ENCODE measurements around the gene CEACAM18.
"Not testable (repeated sequence)": the region's sequence is repeated elsewhere in the genome, so short reads cannot be mapped to it uniquely, and the experiment has no call there.

CEACAM18 gene

DNA sequence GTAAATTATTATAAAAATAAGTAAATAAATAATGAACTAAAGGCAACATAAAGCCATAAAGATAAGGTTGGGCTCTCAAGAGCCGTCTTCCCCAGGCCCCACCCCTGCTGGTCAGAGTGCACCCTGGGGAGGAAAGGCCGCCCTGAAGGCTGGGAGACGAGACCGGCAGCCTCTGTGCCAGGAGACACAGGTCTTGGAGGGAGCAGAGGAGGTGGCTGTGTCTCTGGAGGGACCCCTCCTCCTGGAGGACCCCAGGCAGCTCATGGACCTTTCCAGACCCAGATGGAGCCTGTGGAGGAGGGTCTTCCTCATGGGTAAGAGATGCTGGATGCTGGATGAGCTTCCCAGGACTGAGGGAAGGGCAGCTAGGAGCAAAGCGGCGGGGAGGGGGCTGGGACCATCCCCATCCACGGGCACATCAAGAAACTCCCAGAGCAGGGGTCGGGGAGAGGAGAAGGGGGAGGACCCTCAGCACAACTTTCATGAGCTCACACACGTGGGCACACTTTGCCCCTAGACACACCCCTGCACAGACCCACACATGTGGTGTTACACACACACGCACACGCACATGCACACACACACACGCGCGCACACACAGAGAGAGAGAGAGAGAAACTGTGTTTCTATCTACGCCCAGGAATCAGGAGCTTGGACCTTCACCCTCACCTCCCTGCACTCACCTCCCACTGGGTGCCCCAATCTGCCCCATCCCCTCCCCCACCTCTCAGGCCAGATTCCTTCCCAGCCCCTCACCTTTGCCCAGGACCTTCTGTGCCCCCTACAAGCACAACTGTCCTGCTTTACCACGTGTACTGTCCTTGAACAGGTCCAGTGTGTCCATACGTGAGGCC, at the start of gene CEACAM18:
TSS of gene CEACAM18 (plus strand) at position 159 of the 854 bp plus-strand sequence.
- DNase-seq (ENCODE audit: low read depth, low spot score), result no peak

- DNase-seq (ENCODE audit: low read depth, low spot score), result no peak
Observed at GRCh38 chr19:51430221-51430620, 48.1 kb upstream of the CEACAM18 start.

- DNase-seq (ENCODE audit: low read depth, low spot score), result no peak
Observed at GRCh38 chr19:51431124-51431523, 47.2 kb upstream of the CEACAM18 start.

- no peak for DNase-seq (ENCODE audit: low read depth, low spot score)
Observed at GRCh38 chr19:51433043-51433442, 45.3 kb upstream of the CEACAM18 start.

DNA sequence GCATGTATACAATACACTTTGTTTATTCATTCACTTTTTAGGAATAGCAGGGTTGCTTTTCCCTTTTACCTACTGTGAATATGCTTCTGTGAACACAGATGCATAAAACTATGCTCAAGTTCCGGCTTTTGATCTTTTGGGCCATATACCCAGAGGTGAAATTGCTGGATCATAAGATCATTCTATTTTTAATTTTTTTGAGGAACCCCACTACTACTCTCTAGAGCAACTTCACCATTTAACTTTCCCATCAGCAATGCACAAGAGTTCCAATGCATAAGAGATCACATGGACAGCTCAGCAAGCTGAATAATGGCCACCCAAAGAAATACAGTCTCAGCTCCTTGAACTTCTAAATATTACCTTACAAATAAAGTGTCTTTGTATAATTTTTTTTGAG, 43.9 kb upstream of the CEACAM18 start:
- no peak for DNase-seq (ENCODE audit: low read depth, low spot score)

DNA sequence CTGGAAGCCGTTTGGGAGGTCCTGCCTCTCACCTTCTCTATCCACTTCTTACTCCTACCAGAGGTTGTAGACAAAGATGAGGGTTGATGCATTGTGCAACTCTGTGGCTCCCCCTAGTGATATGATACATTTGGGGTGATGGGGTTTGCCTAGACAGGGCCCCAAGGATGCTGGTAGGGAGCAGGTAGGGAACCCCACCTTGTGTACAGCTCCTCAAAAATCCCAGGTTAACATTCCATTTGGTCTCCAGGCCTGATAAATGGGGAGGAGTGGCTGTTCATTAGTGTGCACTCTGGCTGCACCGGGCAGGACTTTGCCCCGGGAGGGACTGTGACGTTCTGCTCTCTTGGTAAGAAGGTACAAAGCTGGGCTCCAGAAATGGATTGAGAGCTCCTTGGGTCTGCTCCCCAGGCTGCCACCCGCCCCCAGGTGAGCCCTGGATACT, 39.3 kb upstream of the CEACAM18 start:
- DNase-seq (ENCODE audit: low read depth, low spot score), result no peak

DNA sequence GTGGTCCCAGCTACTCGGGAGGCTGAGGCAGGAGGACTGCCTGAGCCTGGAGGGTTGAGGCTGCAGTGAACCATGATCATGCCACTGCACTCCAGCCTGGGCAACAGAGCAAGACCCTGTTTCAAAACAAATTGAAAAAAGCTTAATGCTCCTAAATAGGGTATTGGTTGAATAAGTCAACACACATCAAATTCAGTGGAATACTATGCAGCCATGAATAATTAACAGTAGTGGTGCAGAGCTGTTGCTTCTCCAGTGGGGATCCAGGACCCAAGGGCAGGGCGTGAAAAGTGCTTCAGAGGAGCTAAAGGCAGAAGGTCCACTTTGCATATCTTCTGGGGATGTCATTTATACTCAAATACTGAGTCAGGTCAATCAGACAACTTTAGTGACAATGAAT, 38.3 kb upstream of the CEACAM18 start:
- no peak for DNase-seq (ENCODE audit: low read depth, low spot score)

GRCh38 chr19:51440846-51441409, 37.4 kb upstream of the CEACAM18 start:
- DNase-seq (ENCODE audit: low read depth, low spot score), result no peak

GRCh38 chr19:51441410-51442390, 36.6 kb upstream of the CEACAM18 start:
- DNase-seq (ENCODE audit: low read depth, low spot score), result no peak

- not testable (repeated sequence) for DNase-seq (ENCODE audit: low read depth, low spot score)
Observed at GRCh38 chr19:51447510-51447909, 30.8 kb upstream of the CEACAM18 start.

DNA sequence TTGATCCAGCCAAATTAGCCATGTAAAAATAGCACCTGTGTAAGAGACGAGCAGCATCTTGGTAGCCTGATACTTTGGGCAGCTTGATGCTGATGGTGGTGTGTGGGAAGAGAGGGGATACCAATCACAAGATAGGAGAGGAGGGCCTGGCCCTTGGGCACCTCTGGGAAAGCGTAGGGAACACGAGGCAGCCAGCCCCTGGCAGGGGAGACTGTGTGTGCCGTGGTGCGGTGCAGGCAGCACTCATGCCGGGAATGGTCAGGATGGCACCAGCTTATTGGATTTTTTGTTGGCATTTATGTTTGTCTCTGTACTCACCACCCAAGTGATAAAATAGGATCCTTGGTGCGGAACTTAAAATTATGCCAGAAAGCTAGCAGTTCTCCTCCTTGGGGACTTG, 30.3 kb upstream of the CEACAM18 start:
- no peak for DNase-seq (ENCODE audit: low read depth, low spot score)

- DNase-seq (ENCODE audit: low read depth, low spot score), result no peak
Observed at GRCh38 chr19:51448411-51449016, 29.8 kb upstream of the CEACAM18 start.

- no peak for DNase-seq (ENCODE audit: low read depth, low spot score)
Observed at GRCh38 chr19:51450730-51451307, 27.5 kb upstream of the CEACAM18 start.

- DNase-seq (ENCODE audit: low read depth, low spot score), result no peak
Observed at GRCh38 chr19:51456541-51457290, 21.6 kb upstream of the CEACAM18 start.

- no peak for DNase-seq (ENCODE audit: low read depth, low spot score)
Observed at GRCh38 chr19:51457351-51458013, 20.9 kb upstream of the CEACAM18 start.

DNA sequence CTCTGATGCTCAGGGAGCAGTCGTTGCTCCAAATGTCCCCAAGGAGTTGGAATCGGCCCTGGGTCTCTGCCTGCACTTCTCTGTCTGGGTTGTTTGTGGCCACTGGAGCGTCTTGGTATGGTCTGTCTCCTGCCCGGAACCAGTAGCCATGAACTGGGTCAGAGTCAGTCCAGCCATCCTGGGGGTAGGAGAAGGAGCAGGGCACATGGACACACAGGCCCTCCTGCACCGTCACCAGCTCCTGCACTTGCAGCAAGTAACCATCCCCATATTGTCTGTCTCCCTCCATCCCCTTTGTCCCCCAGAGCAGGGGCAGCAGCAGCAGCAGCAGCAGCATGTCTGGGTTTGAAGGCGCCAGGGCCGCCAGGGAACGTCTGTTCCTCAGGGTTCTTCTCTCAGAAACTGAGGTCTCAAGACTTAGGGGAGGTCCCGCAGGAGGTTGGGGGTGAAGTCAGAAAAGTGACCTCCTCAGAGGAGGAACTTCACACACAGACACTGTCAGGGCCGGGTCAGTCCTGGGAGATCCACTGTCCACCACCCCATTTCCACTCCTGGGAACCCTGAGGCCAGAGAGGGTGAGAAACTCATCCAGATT, 20.2 kb upstream of the CEACAM18 start, which contains the start of gene SIGLEC8:
TSS of gene SIGLEC8 (minus strand) at position 404 of the 595 bp plus-strand sequence. CDS start at position 337, 67 bp downstream.
- no peak for DNase-seq (ENCODE audit: low read depth, low spot score)

DNA sequence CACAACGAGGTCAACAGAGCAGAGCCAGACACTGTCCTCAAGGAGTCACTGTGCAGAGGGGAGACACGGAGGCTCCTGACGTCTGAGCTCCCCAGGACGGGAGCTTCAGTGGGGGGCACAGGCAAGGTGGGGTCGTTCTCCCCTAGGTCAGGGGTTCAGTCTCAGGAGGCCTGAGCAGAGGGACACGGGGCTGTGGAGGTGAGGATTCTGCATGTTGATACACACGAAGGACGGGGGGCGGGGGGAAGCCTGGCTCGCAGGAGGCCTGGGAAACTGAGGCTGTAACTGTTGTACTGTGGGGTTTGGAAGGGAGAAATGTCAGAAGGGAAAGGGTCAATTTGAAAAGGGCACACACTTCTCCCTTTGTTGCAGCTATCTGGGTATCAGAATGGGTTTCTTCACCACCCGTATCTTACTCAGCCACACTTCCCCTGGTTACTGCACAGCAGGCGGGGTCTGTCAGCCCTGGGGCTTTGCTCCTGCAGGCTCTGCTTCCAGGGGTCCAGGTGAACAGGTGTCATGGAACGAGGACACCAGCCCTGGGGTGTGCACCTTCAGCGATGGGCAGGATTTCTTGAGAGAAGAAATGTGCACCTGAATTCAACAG, 19.3 kb upstream of the CEACAM18 start:
- DNase-seq (ENCODE audit: low read depth, low spot score), result no peak

DNA sequence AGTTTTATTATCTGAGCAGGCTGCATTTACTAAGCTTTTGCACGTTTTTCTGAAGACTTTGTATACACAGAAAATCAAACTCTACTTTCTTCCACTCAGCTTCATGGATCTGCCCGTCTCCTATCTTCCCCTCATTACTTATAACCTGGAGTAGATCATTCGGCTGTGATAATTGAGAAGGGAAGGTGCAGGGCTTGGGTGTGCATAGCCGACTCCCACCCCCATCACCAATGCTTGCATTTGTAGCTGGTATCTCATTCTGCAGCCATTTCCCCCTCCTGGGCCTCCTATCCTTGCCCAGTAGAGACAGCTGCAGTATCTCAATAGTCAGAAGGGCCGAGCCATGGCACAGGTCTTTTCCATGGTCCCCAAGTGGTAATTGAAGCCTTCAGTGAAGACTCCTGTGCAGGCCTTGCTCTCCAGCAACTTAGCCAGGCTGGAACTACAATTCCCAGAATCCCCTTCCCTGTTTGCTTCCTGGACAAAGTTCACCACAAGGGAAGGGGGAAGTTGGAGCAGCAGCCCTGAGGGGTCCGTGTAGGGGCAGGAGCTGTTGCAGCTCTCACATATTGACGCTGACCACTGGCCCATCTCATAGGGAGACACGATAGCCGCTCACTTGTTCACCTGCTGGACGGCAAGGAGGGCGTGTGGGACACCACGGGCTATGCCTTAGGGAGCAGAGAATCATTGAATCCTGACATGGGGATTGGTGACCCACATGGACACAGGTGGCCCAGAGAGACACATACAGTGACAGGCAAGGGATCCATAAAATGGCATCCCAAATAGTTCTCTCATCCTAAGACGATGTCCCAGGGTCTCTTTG, 18.0 kb upstream of the CEACAM18 start:
- DNase-seq (ENCODE audit: low read depth, low spot score), result no peak

All from smooth muscle cell of the brain vasculature (primary cell).